HG03175 (cell line): ENCODE results near the gene GAPT.

Source experiments
- ATAC-seq: cut with Tn5 transposase; IDR thresholded peaks from one replicate; pipeline ENCODE4 v1.9.1; 2021; ENCODE audit warnings: mild to moderate bottlenecking, moderate library complexity; ENCODE audit not compliant: unreplicated experiment

Gene GAPT

GRCh38 chr5:58460732-58461286, 30.4 kb upstream of the GAPT start:
- ATAC-seq, result peak; percentile 81

- no peak for ATAC-seq
Measured at GRCh38 chr5:58462154-58462553, 29.1 kb upstream of the GAPT start.

- ATAC-seq, result no peak
Measured at GRCh38 chr5:58462623-58463230, 28.5 kb upstream of the GAPT start.

DNA sequence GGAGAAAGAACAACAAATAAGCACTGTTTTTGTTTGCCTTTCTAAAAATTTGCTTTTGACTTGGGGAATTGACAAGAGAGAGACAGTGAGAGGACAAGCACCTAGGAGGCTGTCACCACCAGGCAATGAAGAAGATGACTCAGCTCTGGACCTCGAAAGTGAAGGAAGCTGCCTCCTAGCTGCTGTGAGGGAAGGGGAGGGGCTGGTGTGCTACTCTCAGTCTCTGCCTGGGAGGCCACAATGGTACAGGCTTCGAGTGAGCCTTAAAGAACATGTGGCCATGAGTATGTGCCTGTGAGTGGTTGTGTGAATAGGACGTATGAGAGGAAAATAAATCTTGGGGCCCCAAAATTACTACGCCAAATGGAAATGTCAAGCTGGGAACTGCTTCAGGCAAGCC, 24.3 kb upstream of the GAPT start:
- ATAC-seq, result peak; percentile 99

DNA sequence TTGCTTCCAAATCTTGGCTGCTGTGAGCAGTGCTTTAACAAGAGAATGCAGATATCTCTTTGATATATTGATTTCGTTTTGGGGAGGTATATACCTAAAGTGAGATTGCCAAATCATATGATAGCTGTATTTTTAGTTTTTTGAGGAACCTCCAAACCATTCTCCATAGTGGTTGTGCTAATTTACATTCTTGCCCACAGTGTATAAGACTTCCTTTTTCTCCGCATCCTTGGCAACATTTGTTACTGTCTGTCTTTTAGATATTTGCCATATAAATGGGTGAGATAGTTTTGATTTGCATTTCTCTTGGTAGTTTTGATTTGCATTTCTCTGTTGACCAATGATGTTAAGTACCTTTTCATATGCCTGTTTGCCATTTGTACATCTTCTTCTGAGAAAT, 21.3 kb upstream of the GAPT start:
- no peak for ATAC-seq

DNA sequence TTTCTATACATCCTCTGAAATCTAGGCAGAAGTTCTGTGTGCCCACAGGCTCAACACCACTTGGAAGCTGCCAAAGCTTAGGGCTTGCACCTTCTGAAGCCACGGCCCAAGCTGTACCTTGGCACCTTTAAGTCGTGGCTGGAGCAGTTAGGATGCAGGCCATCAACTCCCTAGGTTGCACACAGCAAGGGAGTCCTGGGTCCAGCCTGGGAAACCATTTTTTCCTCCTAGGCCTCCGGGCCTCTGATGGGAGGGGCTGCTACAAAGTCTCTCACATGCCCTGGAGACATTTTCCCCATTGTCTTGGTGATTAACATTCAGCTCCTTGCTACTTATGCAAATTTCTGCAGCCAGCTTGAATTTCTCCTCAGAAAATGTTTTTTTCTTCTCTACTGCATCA, 15.8 kb upstream of the GAPT start:
- ATAC-seq, result no peak

- ATAC-seq, result no peak
Measured at GRCh38 chr5:58477760-58478376, 13.4 kb upstream of the GAPT start.

DNA sequence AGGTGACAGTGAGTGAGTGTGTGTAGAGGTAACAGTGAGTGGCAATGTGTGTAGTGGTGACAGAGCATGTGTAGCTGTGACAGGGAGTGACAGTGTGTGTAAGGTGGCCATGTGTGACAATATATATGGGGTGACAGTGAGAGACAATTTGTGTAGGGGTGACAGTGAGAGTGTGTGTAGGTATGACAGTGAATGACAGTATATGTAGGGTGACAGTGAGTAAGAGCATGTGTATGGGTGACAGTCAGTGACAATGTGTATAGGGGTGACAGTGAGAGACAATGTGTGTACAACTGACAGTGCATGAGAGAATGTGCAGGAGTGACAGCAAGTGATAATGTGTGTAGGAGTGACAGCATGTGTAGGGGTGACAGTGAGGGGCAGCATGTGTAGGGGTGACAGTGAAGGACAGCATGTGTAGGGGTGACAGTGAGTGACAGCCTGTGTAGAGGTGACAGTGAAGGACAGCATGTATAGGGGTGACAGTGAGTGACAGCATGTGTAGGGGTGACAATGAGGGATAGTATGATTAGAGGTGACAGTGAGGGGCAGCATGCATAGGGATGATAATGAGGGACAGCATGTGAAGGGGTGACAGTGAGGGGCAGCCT, 10.1 kb upstream of the GAPT start:
- ATAC-seq, result no peak

- ATAC-seq, result no peak
Measured at GRCh38 chr5:58481828-58482227, 9.4 kb upstream of the GAPT start.

DNA sequence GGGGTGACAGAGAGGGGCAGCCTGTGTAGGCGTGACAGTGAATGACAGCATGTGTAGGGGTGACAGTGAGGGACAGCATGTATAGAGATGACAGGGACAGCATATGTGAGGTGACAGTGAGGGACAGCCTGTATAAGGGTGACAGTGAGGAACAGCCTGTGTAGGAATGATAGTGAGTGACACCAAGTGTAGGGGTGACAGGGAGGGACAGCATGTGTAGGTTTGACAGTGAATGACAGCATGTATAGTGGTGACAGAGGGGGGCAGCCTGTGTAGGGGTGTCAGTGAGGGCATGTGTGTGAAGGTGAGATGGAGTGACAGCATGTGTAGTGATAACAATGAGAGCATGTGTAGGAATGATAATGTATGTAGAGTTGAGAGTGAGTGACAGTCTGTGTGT, 8.7 kb upstream of the GAPT start:
- no peak for ATAC-seq

DNA sequence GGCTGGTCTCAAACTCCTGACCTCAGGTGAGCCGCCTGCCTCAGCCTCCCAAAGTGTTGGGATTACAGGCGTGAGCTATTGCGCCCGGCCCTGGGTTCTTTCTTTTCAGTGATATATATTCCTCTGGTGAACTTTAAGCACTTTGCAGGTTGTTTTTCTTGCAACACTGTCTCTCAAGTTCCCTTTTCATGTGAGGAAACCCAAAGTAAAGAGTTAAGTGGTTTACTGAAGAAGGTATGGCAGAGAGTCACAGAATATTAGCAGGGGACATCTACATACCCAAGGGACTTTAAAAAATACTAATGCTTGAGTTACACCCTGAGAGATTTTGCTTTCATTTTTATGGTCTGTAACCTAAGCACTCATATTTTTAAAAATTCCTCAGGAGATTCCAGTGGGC, 6.7 kb upstream of the GAPT start:
- ATAC-seq, result peak; percentile 42

DNA sequence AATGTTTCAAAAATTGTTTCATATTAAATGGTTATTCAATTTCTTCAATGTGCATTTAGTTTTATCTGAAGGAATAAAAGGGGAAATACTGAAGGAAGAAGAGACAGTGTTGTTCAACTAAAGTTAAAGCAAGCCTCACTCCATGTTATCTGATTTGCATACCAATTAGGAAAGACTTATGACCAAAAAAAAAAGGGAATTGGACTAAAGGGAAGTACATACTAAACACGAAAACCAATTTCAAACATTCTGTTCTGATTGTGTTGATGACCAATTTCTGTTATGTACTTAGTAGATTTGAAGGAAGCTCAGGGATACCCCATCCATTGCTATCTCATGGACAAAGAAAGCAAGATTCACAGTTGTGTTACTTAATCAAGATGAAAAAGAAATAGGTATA, 4.9 kb upstream of the GAPT start:
- no peak for ATAC-seq

DNA sequence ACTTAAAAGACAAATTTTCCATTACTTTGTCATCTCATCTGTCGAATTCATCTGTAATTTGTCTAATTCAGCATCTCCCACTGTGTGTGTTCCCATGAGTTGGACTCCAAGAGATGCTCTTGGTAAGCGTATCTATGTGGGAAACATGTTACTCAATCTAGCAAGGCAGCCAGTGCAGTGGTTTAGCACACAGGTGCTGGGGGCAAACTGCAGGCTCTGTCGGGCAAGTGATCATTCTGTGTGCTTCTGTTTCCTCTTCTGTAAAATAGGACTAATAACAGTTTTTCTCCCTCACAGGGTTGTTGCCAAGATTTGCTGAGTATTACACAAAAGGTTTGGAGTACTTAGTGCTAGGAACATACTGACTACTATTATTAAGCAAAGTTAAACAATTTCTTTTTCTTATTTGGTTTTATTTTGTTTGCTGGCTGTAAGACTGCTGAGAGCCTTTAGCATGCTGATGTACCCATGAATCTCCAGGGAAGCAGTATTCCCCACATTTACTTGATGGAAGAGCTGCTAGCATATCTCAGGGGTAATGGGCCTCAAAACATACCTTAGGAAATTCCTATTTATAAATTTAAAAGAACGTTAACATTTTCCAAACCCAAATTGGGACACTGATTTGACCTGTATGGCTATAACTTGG, 709 bp upstream of the GAPT start:
- peak; percentile 57 for ATAC-seq

DNA sequence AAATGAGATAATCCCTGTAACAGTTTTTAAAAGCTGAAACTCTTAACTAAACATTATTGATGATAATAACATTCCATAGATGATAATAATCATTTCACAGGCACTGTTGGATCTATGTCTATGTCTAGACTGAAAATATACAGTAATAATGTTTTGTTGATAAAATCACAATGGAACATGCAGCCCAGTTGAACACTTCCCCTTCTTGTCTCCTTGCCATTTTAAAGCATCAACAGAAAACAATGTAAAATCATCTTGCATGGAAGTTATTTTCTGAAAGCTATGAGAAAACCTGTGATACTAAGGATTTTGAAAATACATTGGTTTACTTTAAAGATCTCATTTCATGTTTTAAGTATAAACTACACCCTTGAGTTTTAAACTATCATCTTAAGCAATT, 1.9 kb downstream of the GAPT start:
- ATAC-seq, result no peak

GRCh38 chr5:58496488-58496887, 5.3 kb downstream of the GAPT start:
- ATAC-seq, result no peak

GRCh38 chr5:58497386-58497785, 6.2 kb downstream of the GAPT start:
- ATAC-seq, result no peak

DNA sequence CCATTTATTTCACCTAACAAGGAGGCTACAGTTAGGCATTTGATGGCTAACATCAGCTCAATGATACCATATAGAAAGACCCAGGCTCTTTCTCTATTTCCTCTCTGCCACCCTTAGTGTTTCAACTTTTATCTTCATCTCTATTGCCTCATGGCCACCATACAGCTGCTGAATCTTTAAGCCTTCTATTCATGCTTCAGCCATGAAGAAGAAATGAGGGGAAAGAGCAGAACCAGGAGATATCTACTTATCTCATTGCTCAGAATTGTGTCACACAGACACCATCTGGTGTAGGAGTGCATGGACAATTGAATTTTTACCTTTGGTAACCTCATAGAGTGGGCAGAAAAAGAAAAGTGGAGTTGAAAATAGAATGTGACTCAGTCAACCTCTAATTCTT, 6.7 kb downstream of the GAPT start:
- ATAC-seq, result no peak

DNA sequence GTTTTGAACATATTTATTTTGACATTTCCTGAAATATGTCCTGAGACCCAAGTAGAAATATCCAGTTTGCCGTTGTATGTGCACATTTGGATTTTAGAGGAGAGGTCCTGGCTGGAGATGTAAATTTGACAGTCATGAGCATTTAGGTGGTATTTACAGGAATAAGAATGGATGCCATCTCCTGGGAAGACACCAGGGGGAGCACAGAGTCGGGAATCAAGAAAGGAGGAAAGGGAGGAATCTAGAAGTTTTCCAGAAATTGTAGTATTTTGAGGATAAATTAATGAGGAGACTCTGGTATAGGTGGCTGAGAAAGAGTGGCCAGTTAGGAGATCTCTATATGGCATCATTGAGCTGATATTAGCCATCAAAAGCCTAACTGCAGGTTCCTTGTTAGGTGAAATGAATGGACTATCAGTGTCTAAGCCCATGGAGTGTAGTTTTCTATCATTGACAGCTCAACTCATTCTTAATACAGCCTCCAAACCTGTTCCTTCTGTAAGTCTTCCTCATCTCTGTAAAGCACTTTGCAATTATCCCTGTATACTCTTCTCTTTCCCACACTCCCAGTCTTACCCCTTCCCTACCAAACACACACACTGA, 7.2 kb downstream of the GAPT start:
- ATAC-seq, result no peak

DNA sequence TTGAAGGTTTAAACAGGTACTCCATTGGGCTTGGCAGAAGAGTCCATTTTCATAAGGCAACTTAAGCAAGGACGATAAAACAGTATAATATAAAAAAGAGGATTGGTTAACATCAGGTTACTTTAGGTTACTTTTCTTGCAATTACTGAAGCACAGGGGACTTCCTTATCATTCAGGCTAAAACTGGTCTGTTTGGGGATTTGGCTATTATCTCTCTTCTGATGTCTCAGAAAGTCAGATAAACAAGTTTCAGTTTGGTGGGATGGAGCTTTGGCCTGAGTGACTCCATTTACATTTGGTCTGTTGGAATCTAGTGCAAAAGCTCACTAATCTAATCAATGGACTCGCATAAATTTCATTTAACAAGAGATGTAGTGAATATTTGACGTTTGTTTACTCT, 8.0 kb downstream of the GAPT start:
- ATAC-seq, result no peak

DNA sequence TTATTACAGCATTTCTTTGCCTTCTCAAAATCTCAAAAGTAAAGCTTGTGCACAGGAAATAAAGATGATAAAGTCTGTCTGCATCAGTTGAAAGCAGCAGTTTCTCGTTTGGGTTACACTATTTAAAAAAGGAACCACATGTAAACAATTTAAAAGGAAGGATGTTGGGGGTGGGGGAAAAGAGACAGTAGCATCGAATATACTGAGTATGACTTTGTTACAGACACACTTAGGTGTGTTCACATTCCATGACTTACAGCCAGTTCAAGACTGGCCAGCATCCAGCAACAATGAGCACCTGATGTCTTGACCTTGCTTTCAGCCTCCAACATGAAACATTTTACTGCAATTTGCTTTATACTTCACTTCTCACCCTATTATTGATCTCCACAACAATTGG, 8.7 kb downstream of the GAPT start:
- no peak for ATAC-seq

DNA sequence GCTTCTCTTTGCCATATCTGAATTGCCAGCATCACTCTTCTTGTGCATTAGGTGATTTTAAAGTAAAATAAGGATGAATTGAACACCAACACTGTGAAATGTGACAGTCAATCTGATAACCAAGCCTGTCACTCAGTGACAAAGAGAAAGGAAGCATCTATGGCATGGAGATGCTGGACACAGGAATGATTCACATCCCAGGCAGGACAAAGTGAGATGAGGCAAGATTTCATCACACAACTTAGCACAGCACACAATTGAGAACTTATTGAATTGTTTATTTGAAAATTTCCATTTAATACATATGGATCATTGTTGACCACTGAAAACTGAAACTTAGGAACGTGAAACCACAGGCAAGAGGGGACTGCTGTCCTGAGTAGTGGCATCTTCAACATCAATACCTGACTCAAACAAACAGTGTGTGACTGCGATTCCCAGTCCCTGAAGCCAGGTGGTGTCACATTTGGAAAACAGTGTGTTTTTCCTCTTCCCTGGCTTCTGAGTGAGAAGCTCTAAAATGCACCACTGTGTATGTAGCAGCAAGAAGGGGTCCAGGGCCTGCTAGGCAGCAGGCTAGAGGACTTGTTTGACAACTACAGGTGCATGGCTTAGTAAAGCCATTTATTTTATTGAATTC, 10.7 kb downstream of the GAPT start:
- no peak for ATAC-seq
